Kidney (tissue), 14 donors: ENCODE measurements around the gene USP3. TPM values are rescaled to one million over a fixed set of nuclear protein-coding genes. Genes with fewer than 3 reads are reported as not detected.
A peak's percentile ranks its signal among the peaks of the same experiment; 100 is the strongest.

Experiments
- DNase-seq, 5 donors: peaks; one replicate each; pipeline ENCODE4 v3.0.0-alpha.2; 2013 to 2020
- FAIRE-seq: peaks from 2 replicates; lab custom pipeline; 2012; peaks lifted over from hg19 to GRCh38; lab: Jason Lieb, UNC
- H3K27ac ChIP-seq, 2 donors: one replicate each; pipeline ENCODE4 v1.7.0; 2013; ENCODE audit warnings: low read depth in 2 of 2, low read length in 2 of 2, inconsistent platforms in 1 of 2
- H3K27me3 ChIP-seq: one replicate; pipeline ENCODE4 v1.7.1; 2013; ENCODE audit warnings: low read length, inconsistent platforms; ENCODE audit not compliant: control insufficient read depth, insufficient read depth
- H3K36me3 ChIP-seq, 3 donors: one replicate each; pipeline versions ENCODE4 v1.7.0 to v1.7.1; 2013; ENCODE audit warnings: low read length in 3 of 3, control low read depth in 1 of 3, inconsistent platforms in 1 of 3; ENCODE audit not compliant: insufficient read depth in 3 of 3, control insufficient read depth in 2 of 3
- H3K4me1 ChIP-seq, 3 donors: one replicate each; pipeline versions ENCODE4 v1.7.0 to v1.7.1; 2013; ENCODE audit warnings: low read length in 3 of 3, inconsistent platforms in 1 of 3, low read depth in 1 of 3; ENCODE audit not compliant: control insufficient read depth in 2 of 3, insufficient read depth in 2 of 3
- H3K4me3 ChIP-seq, 3 donors: one replicate each; pipeline versions ENCODE4 v1.7.0 to v1.8.1; 2013; ENCODE audit warnings: low read length in 3 of 3, control low read depth in 1 of 3, inconsistent platforms in 1 of 3
- H3K9ac ChIP-seq, 3 donors: one replicate each; pipeline versions ENCODE4 v1.7.0 to v1.7.1; 2013; ENCODE audit warnings: low read length in 3 of 3, control low read depth in 1 of 3, inconsistent platforms in 1 of 3
- H3K9me3 ChIP-seq, 3 donors: one replicate each; pipeline versions ENCODE4 v1.7.0 to v1.7.1; 2013; ENCODE audit warnings: low read length in 3 of 3, control low read depth in 1 of 3, inconsistent platforms in 1 of 3; ENCODE audit not compliant: control insufficient read depth in 2 of 3, insufficient read depth in 1 of 3
- intact Hi-C: fragments of 100-400 bp; cut with DNase I; formaldehyde crosslinking; loops from one replicate; pipeline ENCODE4 v1.11.1; 2022
- polyA plus RNA-seq: library from polyadenylated mRNA; stranded (reverse); fragments of 350-450 nt; fragmentation: Illumina TruSeq; extraction: RNeasy Lipid Tissue Mini Kit (QIAGEN cat#74804); gene quantifications from one replicate; pipeline ENCODE4 v1.2.3, GENCODE V29; 2014; ENCODE audit warnings: low read depth, low replicate concordance; ENCODE audit not compliant: insufficient read depth
- total RNA-seq: library from RNA; stranded (reverse); fragmentation: NEBNext Ultra II Directional; extraction: Animal tissue kit (Norgen Biotek cat#: 25700); gene quantifications from one replicate; pipeline ENCODE4 v1.2.1, GENCODE V29; 2021
- TF ChIP-seq, protein P1 (sequence below): IDR thresholded peaks from 3 replicates; pipeline ENCODE4 v1.5.1; 2012; ENCODE audit warnings: mild to moderate bottlenecking, moderate library complexity, borderline replicate concordance; ENCODE audit not compliant: insufficient read depth; ENCODE audit errors: extremely low read depth
- donor health status: control.
- donor health status: control.
- donor health status: control.
- donor health status: control.
- donor health status: control.
- donor health status: DM: yes; HTN: yes; CAD: no.
- donor health status: Normal renal cell carcinoma (clear cell type).

USP3 gene
- total and polyA plus RNA-seq, 2 donors from 2014 or later: 25.2 to 72.5 TPM

DNA sequence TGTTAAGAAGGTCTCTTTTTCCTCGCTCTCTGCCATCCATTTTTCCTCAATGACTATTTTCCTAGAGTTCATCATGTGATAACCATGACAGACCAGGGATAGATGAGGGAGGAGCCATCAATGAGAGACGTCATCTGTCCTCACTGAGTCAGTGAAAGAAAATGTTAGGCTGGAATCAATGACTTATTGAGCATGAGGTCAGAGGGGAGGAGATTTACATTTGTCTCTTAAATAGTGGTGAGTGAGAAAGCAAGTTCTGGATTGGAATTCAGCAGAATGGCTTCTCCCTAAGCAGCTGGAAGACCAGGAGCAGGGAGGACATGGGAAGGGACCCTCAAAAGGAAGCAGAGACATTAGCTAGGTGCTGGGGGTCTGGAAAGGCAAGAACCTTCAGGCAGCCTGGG is 28.2 kb upstream of the USP3 start:
- intact Hi-C loops: no loop called here
- no peaks in the 10 kb centered on the region for H3K27me3 ChIP-seq
- H3K4me1 ChIP-seq: peaks cover 12 to 20% (median 13%) of the 10 kb centered on the region in 3 donors
- no peak for FAIRE-seq
- H3K36me3 ChIP-seq: no peaks in the 10 kb centered on the region
- TF ChIP-seq, protein P1, sequence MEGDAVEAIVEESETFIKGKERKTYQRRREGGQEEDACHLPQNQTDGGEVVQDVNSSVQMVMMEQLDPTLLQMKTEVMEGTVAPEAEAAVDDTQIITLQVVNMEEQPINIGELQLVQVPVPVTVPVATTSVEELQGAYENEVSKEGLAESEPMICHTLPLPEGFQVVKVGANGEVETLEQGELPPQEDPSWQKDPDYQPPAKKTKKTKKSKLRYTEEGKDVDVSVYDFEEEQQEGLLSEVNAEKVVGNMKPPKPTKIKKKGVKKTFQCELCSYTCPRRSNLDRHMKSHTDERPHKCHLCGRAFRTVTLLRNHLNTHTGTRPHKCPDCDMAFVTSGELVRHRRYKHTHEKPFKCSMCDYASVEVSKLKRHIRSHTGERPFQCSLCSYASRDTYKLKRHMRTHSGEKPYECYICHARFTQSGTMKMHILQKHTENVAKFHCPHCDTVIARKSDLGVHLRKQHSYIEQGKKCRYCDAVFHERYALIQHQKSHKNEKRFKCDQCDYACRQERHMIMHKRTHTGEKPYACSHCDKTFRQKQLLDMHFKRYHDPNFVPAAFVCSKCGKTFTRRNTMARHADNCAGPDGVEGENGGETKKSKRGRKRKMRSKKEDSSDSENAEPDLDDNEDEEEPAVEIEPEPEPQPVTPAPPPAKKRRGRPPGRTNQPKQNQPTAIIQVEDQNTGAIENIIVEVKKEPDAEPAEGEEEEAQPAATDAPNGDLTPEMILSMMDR: no peak
- H3K9ac ChIP-seq: no peak overlapping the region
- no peak overlapping the region for H3K27ac ChIP-seq
- DNase-seq: peak in 2 of 5 donors; percentile 70 to 85
- no peaks in the 10 kb centered on the region for H3K9me3 ChIP-seq
- H3K4me3 ChIP-seq: no peak overlapping the region

DNA sequence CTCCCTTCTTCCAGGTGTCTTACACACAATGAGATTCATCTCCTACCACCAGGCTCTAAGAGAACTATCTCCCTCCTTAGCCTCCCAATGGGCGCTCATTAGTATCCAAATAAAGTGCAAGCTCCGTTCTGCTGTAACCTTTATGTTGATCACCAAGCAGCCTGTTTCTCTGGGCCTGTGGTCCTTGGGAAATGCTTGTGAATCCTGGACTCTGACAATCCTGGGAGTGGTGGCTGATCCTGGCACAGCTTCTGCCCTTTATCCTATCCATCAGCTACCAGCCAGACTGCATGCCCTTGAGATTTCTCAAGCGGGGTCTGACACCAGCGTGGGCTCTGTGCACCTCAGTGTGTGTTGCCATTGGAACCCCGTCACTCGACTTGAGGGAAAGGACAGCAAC is 26.1 kb upstream of the USP3 start:
- intact Hi-C loops: no loop called here
- FAIRE-seq: no peak

DNA sequence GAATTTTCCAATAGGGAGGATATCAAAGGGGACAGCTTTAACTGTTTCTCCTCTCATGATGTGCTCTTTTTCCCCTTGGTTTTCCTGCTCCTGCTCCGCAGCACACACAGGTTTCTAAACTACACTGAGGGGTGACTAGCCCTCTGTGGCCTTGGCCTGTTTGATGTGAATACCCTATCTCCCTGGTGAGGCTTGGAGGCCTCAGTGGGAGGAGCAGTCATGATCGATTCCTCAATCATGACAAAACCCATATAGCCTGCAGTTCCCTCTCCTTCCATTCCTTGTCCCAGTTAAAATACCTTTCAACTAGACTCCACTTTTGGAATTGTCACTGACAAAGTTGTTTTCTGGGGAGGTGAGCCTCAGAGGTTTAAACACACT is 24.0 kb upstream of the USP3 start:
- Histone ChIP-seq H3K4me1 (peaks cover 0 to 7% (median 3%) of the 10 kb centered on the region in 3 donors), H3K4me3 (no peak overlapping the region), H3K9me3 (no peaks in the 10 kb centered on the region), H3K36me3 (no peaks in the 10 kb centered on the region), H3K27me3 (no peaks in the 10 kb centered on the region), H3K9ac (no peak overlapping the region), H3K27ac (no peak overlapping the region)
- FAIRE-seq (no peak), DNase-seq (peak in 1 of 5 donors; percentile 7)
- intact Hi-C loops: no loop called here
- TF ChIP-seq, protein P1: no peak

More for the DNA sequence above, 26.1 kb upstream of the USP3 start:
- Histone ChIP-seq H3K4me3 (no peak overlapping the region), H3K27me3 (no peaks in the 10 kb centered on the region), H3K36me3 (no peaks in the 10 kb centered on the region), H3K9me3 (no peaks in the 10 kb centered on the region), H3K4me1 (peaks cover 12 to 20% (median 13%) of the 10 kb centered on the region in 3 donors), H3K27ac (no peak overlapping the region), H3K9ac (no peak overlapping the region)
- no peak for DNase-seq
- TF ChIP-seq, protein P1: no peak
